ENCODE data around the gene MAP3K2.
A peak's percentile ranks its signal among the peaks of the same experiment; 100 is the strongest.

MAP3K2 gene

DNA sequence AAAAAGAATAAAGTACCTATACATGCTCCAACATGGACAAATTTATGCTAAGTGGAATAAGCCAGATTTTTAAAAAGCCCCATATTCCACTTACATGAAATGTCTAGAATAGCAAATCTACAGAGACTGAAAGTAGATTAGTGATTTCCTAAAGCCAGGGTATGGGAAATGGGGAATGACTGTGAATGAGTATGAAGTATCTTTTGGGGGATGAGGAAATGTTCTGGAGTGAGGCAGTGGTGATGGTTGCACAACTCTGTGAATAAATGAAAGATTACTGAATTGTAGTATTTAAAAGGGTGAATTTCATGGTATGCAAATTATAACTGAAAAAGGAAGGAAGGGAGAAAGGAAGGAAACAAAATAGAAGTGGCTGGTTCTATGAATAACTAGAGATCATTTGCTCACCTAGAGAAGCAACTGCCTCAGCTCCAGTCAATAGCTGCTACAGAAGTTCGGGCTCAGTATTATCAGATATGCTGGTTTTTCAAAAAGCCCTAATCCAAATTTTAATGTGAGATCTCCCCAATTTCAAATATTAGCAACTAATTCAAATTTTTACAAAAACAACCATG is 39.3 kb downstream of the MAP3K2 start:
- peaks cover 40% of the 10 kb centered on the region for H4K20me1 ChIP-seq (ENCODE audit: insufficient read depth, low read length, poor library complexity, severe bottlenecking)
- no peaks in the 10 kb centered on the region for H3K9me3 ChIP-seq (ENCODE audit: insufficient read depth, low read depth, low read length)
- peaks cover 22% of the 10 kb centered on the region for H3K4me1 ChIP-seq (ENCODE audit: insufficient read depth, low read length, poor library complexity, severe bottlenecking)
- no peaks in the 10 kb centered on the region for H3K36me3 ChIP-seq (ENCODE audit: insufficient read depth, low read length)
- H3K9me2 ChIP-seq (replicated peaks; ENCODE audit: low read depth, low read length): no peaks in the 10 kb centered on the region
- no peaks in the 10 kb centered on the region for H3F3A ChIP-seq (ENCODE audit: low read depth)
- H3K4me2 ChIP-seq (ENCODE audit: low read depth, low read length, poor library complexity, severe bottlenecking): peak overlapping the region; percentile 67
- peak overlapping the region; percentile 40 for H3K4me3 ChIP-seq (ENCODE audit: low read length, poor library complexity, severe bottlenecking)
- no peak overlapping the region for H2AFZ ChIP-seq (ENCODE audit: low read length)
- no peak overlapping the region for H3K9ac ChIP-seq (ENCODE audit: low read depth, low read length, poor library complexity, severe bottlenecking)
- peaks cover 90% of the 10 kb centered on the region for H3K79me2 ChIP-seq (ENCODE audit: insufficient read depth, low read length)
- TF ChIP-seq, protein P1, sequence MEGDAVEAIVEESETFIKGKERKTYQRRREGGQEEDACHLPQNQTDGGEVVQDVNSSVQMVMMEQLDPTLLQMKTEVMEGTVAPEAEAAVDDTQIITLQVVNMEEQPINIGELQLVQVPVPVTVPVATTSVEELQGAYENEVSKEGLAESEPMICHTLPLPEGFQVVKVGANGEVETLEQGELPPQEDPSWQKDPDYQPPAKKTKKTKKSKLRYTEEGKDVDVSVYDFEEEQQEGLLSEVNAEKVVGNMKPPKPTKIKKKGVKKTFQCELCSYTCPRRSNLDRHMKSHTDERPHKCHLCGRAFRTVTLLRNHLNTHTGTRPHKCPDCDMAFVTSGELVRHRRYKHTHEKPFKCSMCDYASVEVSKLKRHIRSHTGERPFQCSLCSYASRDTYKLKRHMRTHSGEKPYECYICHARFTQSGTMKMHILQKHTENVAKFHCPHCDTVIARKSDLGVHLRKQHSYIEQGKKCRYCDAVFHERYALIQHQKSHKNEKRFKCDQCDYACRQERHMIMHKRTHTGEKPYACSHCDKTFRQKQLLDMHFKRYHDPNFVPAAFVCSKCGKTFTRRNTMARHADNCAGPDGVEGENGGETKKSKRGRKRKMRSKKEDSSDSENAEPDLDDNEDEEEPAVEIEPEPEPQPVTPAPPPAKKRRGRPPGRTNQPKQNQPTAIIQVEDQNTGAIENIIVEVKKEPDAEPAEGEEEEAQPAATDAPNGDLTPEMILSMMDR (conservative IDR thresholded peaks at IDR 0.05; ENCODE audit: low read length): no peak
- TF ChIP-seq EZH2phosphoT487 (IDR thresholded peaks at IDR 0.05; ENCODE audit: borderline replicate concordance): no peak
- H3K27me3 ChIP-seq (ENCODE audit: insufficient read depth, low read length, poor library complexity, severe bottlenecking): no peaks in the 10 kb centered on the region

DNA sequence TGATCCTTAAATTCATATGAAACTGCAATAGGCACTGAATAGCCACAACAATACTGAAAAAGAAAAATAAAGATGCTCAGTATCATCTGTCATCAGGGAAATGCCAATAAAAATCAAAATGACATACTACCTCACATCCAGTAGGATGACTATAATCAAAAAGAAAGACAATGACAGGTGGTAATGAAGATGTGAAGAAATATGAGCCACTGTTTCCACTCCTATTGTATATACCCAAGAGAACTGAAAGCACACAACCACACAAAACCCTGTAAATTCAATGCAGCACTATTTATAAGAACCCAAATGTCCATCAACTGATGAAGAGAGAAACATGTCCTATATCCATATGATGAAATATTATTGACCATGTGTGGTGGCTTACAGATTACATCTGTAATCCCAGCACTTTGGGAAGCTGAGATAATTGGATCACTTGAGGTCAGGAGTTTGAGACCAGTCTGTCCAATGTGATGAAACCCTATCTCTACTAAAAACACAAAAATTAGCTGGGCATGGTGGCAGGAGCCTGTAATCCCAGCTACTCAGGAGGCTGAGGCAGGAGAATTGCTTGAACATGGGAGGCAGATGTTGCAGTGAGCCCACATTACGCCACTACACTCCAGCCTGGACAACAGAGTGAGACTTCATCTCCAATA is 39.9 kb downstream of the MAP3K2 start:
- H3K79me2 ChIP-seq (ENCODE audit: insufficient read depth, low read length): peaks cover 91% of the 10 kb centered on the region

DNA sequence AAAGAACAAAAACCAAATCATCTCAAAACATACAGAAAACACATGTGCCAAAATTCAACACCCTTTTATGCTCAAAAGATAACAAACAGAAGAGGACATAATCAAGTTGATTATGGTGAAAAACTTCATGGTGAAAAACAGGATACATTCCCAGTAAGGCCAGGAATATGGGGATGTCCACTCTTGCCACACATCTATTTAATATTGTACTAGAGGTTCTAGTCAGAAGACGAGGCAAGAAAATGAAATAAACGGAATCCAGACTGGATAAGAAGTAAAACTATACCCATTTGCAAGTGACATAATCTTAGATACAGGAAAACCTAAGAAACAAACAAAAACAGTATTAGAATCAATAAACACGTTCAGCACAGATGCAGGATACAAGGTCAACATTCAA is 40.8 kb downstream of the MAP3K2 start:
- peaks cover 44% of the 10 kb centered on the region for H4K20me1 ChIP-seq (ENCODE audit: insufficient read depth, low read length, poor library complexity, severe bottlenecking)
- no peak for TF ChIP-seq EZH2phosphoT487 (IDR thresholded peaks at IDR 0.05; ENCODE audit: borderline replicate concordance)
- TF ChIP-seq, protein P1 (conservative IDR thresholded peaks at IDR 0.05; ENCODE audit: low read length): no peak
- peaks cover 7% of the 10 kb centered on the region; the same call in 1 of the 2 replicates for H3K36me3 ChIP-seq (ENCODE audit: insufficient read depth, low read length)
- H3K9ac ChIP-seq (ENCODE audit: low read depth, low read length, poor library complexity, severe bottlenecking): no peak overlapping the region
- no peak overlapping the region for H3K4me3 ChIP-seq (ENCODE audit: low read length, poor library complexity, severe bottlenecking)
- no peak overlapping the region for H2AFZ ChIP-seq (ENCODE audit: low read length)
- no peaks in the 10 kb centered on the region for H3K27me3 ChIP-seq (ENCODE audit: insufficient read depth, low read length, poor library complexity, severe bottlenecking)
- H3K4me2 ChIP-seq (ENCODE audit: low read depth, low read length, poor library complexity, severe bottlenecking): no peak overlapping the region
- H3K4me1 ChIP-seq (ENCODE audit: insufficient read depth, low read length, poor library complexity, severe bottlenecking): peaks cover 22% of the 10 kb centered on the region
- no peaks in the 10 kb centered on the region for H3F3A ChIP-seq (ENCODE audit: low read depth)
- no peaks in the 10 kb centered on the region for H3K9me3 ChIP-seq (ENCODE audit: insufficient read depth, low read depth, low read length)
- H3K79me2 ChIP-seq (ENCODE audit: insufficient read depth, low read length): peaks cover 91% of the 10 kb centered on the region
- no peaks in the 10 kb centered on the region for H3K9me2 ChIP-seq (replicated peaks; ENCODE audit: low read depth, low read length)

More for the DNA sequence above, 39.9 kb downstream of the MAP3K2 start:
- Histone ChIP-seq H3K27me3 (ENCODE audit: insufficient read depth, low read length, poor library complexity, severe bottlenecking) (no peaks in the 10 kb centered on the region), H4K20me1 (ENCODE audit: insufficient read depth, low read length, poor library complexity, severe bottlenecking) (peaks cover 44% of the 10 kb centered on the region), H3K9me2 (replicated peaks; ENCODE audit: low read depth, low read length) (no peaks in the 10 kb centered on the region), H3K9ac (ENCODE audit: low read depth, low read length, poor library complexity, severe bottlenecking) (no peak overlapping the region), H3K36me3 (ENCODE audit: insufficient read depth, low read length) (no peaks in the 10 kb centered on the region), H3K4me1 (ENCODE audit: insufficient read depth, low read length, poor library complexity, severe bottlenecking) (peaks cover 22% of the 10 kb centered on the region), H3F3A (ENCODE audit: low read depth) (no peaks in the 10 kb centered on the region), H3K4me3 (ENCODE audit: low read length, poor library complexity, severe bottlenecking) (no peak overlapping the region), H2AFZ (ENCODE audit: low read length) (no peak overlapping the region), H3K4me2 (ENCODE audit: low read depth, low read length, poor library complexity, severe bottlenecking) (peak overlapping the region; percentile 67), H3K9me3 (ENCODE audit: insufficient read depth, low read depth, low read length) (no peaks in the 10 kb centered on the region)
- no peak for TF ChIP-seq EZH2phosphoT487 (IDR thresholded peaks at IDR 0.05; ENCODE audit: borderline replicate concordance)
- TF ChIP-seq, protein P1 (conservative IDR thresholded peaks at IDR 0.05; ENCODE audit: low read length): no peak

Measured in Loucy (cell line).